SU-DHL-6 (cell line): Measurements from ENCODE around the gene C1QTNF5.
"Not testable (repeated sequence)": the region's sequence is repeated elsewhere in the genome, so short reads cannot be mapped to it uniquely, and the experiment has no call there.

Source experiments
- H2AFZ ChIP-seq: fragments of 200-600 bp; sonication (generic); 2 replicates; pipeline ENCODE4 v1.6.1; 2014; ENCODE audit warnings: low read depth, mild to moderate bottlenecking, moderate library complexity, mixed read lengths, antibody characterized with exemption, low read length; ENCODE audit not compliant: severe bottlenecking
- H3F3A ChIP-seq: fragments of 200-600 bp; shearing (Covaris generic); 2 replicates; pipeline ENCODE4 v1.6.0; 2016; ENCODE audit warnings: antibody characterized with exemption, mild to moderate bottlenecking; ENCODE audit not compliant: insufficient read depth
- H3K27ac ChIP-seq: fragments of 200-600 bp; sonication (generic); 2 replicates; pipeline ENCODE4 v1.5.1; 2016; ENCODE audit warnings: low read depth, mild to moderate bottlenecking, low read length, moderate library complexity, mixed read lengths
- H3K27me3 ChIP-seq: fragments of 200-600 bp; sonication (generic), shearing (Covaris generic); 2 replicates; pipeline ENCODE4 v1.6.0; 2014; ENCODE audit warnings: mild to moderate bottlenecking, low read length
- H3K36me3 ChIP-seq: fragments of 200-600 bp; sonication (generic); 2 replicates; pipeline ENCODE4 v1.6.1; 2014; ENCODE audit warnings: mild to moderate bottlenecking, low read length, mixed read lengths
- H3K4me2 ChIP-seq: fragments of 300-600, 200-600 bp; shearing (Covaris generic), sonication (generic); 2 replicates; pipeline ENCODE4 v1.6.0; 2014; ENCODE audit warnings: low read length, low read depth, mild to moderate bottlenecking; ENCODE audit not compliant: poor library complexity, severe bottlenecking
- H3K4me3 ChIP-seq: fragments of 200-600 bp; sonication (generic); 2 replicates; pipeline ENCODE4 v1.5.1; 2014; ENCODE audit warnings: antibody characterized with exemption, low read length, mild to moderate bottlenecking, mixed read lengths; ENCODE audit not compliant: insufficient read depth, poor library complexity, severe bottlenecking
- H3K79me2 ChIP-seq: fragments of 200-600 bp; sonication (generic); 2 replicates; pipeline ENCODE4 v1.6.1; 2014; ENCODE audit warnings: mild to moderate bottlenecking, low read length, moderate library complexity; ENCODE audit not compliant: insufficient read depth
- H3K9ac ChIP-seq: fragments of 200-600 bp; sonication (generic); 2 replicates; pipeline ENCODE4 v1.7.0; 2014; ENCODE audit warnings: mild to moderate bottlenecking, low read length
- H3K9me2 ChIP-seq: fragments of 200-600 bp; sonication (generic); replicated peaks from 2 replicates; pipeline ENCODE4 v1.6.1; 2014; ENCODE audit warnings: low read length; ENCODE audit not compliant: insufficient read depth
- H3K9me3 ChIP-seq: fragments of 200-600 bp; sonication (generic); 2 replicates; pipeline ENCODE4 v1.6.1; 2014; ENCODE audit warnings: low read length, mixed read lengths; ENCODE audit not compliant: insufficient read depth
- H4K20me1 ChIP-seq: fragments of 200-600 bp; sonication (generic); 2 replicates; pipeline ENCODE4 v1.6.1; 2014; ENCODE audit warnings: low read depth, mild to moderate bottlenecking, antibody characterized with exemption, low read length, moderate library complexity, mixed read lengths
- CTCF ChIP-seq: fragments of 200-600 bp; sonication (generic); IDR thresholded peaks from one replicate; pipeline ENCODE4 v1.5.1; 2017; ENCODE audit warnings: antibody characterized with exemption, mild to moderate bottlenecking, low read length, moderate library complexity; ENCODE audit not compliant: insufficient read depth, poor library complexity, severe bottlenecking
- EZH2phosphoT487 ChIP-seq: fragments of 200-600 bp; sonication (generic), shearing (Covaris generic); conservative IDR thresholded peaks from 2 replicates; pipeline ENCODE4 v1.6.1; 2018; ENCODE audit warnings: mild to moderate bottlenecking, antibody characterized with exemption, low read length, moderate library complexity, mixed read lengths

C1QTNF5 gene

DNA sequence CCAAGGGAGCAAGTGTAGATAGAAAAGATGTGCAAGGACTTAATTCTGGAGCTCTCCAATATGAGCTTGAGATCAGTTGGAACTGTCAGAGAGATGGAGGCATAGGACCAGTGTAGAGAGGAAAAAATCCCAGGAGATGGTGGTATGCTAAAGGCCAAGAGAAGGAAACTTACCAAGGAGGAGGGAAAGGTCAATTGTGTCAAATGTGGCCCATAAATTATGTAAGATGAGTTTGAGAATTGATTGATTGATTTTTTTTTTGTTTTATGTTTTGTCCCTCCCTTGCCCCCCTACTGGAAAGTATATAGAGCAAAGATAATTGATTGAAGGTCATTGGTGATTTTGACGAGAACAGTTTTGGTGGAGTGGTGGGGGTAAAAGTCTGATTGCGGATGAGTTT lies 43.6 kb upstream of the C1QTNF5 start:
- Histone ChIP-seq H2AFZ (no peak overlapping the region), H3K79me2 (no peaks in the 10 kb centered on the region), H3K27ac (no peak overlapping the region), H3K4me3 (no peak overlapping the region), H3K27me3 (no peaks in the 10 kb centered on the region), H3K9me3 (no peaks in the 10 kb centered on the region), H3K36me3 (no peaks in the 10 kb centered on the region), H3F3A (no peaks in the 10 kb centered on the region), H3K9ac (no peak overlapping the region), H3K9me2 (no peaks in the 10 kb centered on the region), H3K4me2 (no peak overlapping the region), H4K20me1 (no peaks in the 10 kb centered on the region)
- TF ChIP-seq CTCF (no peak), EZH2phosphoT487 (no peak)

- not testable (repeated sequence) for H3K79me2 ChIP-seq, H3K36me3 ChIP-seq, H3K9ac ChIP-seq, H2AFZ ChIP-seq, H3K9me3 ChIP-seq, H3K27me3 ChIP-seq, H3F3A ChIP-seq, H3K9me2 ChIP-seq, H3K27ac ChIP-seq, H4K20me1 ChIP-seq
- Histone ChIP-seq H3K4me2 (peak overlapping the region; percentile 62), H3K4me3 (peak overlapping the region; percentile 55)
Measured at GRCh38 chr11:119382513-119382912, 41.8 kb upstream of the C1QTNF5 start.

DNA sequence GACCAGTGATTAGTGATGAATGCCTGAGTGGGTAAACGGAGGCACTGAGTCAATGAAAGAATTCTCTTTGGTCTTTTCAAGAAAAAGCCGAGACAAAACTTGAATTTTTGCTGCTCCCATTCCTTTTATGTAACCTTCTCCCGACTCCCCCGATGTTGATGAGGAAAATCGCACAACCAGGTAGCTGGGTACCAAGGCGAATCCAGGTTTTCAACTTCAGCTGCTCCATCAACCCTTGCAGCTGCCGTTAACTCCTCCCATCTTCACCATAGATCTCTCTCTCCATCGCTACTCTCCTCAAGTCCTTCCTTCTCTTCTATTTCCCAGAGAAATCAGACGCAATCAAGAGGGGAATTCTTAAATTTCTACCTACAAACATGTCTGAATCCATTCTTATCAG lies 41.4 kb upstream of the C1QTNF5 start:
- peak overlapping the region; percentile 62 for H3K4me2 ChIP-seq
- H3K79me2 ChIP-seq, result no peaks in the 10 kb centered on the region
- no peaks in the 10 kb centered on the region for H3K9me2 ChIP-seq
- TF ChIP-seq EZH2phosphoT487 (no peak), CTCF (no peak)
- peak overlapping the region; percentile 18; the same call in 1 of the 2 replicates for H3K9ac ChIP-seq
- H3K36me3 ChIP-seq, result no peaks in the 10 kb centered on the region
- no peaks in the 10 kb centered on the region for H3K27me3 ChIP-seq
- H3K4me3 ChIP-seq, result peak overlapping the region; percentile 55
- H4K20me1 ChIP-seq, result no peaks in the 10 kb centered on the region
- H3F3A ChIP-seq, result no peaks in the 10 kb centered on the region
- H3K9me3 ChIP-seq, result no peaks in the 10 kb centered on the region
- H3K27ac ChIP-seq, result no peak overlapping the region
- H2AFZ ChIP-seq, result peak overlapping the region; percentile 64

DNA sequence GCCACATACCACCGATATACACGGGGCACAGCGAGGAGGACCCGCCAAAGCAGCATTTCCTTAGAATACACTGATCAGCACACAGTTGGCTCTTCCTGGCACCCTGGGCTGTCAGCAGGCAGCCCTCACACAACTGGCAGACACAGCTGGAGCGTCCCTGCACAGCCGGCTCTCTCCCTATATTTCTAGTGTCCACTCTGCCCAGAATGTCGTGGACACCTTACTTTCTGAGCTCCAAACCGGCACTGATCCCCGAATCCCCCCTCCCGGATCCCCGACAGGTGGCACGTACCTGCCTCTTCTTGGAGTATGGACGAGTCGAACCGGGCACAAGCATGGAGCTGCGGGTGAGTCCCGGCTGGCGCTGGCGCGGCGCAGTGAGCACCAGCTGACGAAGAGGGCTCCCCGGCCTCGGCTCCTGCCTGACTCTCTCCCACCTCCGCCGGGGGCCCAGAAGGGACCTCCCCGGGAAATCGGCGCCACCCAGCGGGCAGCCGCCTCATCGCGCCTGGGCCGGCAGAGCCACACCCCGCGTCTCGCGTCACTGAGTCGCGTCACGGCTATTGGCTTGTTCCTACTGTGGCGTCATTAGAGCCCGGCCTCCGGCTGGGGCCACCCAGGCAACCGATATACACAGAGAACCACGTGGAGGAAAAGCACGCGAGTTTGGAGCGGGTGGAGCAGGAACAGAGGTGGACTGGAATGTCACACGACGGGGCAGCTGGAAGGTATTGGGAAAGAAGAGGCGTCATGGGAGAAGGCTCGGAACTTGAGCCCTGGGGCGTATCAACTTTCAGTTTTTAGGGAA lies 40.7 kb upstream of the C1QTNF5 start, which contains the start of gene USP2:
Gene USP2, minus strand, starts transcription at position 510 of the 808 bp plus-strand sequence. CDS start 8,210 bp downstream, outside the sequence.
- Histone ChIP-seq H3K79me2 (no peaks in the 10 kb centered on the region), H3K4me2 (peak within 1 kb of the TSS; percentile 62), H3K4me3 (peak within 1 kb of the TSS; percentile 55), H3K27ac (no peak within 1 kb of the TSS), H2AFZ (peak within 1 kb of the TSS; percentile 65), H4K20me1 (no peaks in the 10 kb centered on the region), H3K27me3 (no peaks in the 10 kb centered on the region), H3K9me2 (no peaks in the 10 kb centered on the region), H3K9ac (peak within 1 kb of the TSS; percentile 42), H3K36me3 (no peaks in the 10 kb centered on the region), H3F3A (no peaks in the 10 kb centered on the region), H3K9me3 (no peaks in the 10 kb centered on the region)
- TF ChIP-seq CTCF (peak; percentile 93), EZH2phosphoT487 (no peak)
